HEK293T (cell line): ENCODE data around the gene RNF144B.

Source experiments
- CTCF ChIA-PET: fragments of 350-600 bp; formaldehyde crosslinking; extraction: SDS; loops from one replicate; lab custom pipeline; 2021; ENCODE audit warnings: antibody characterized with exemption, inconsistent platforms; lab: Yijun Ruan, JAX
- POLR2A ChIA-PET: fragments of 350-600 bp; formaldehyde crosslinking; extraction: SDS; loops from one replicate; lab custom pipeline; 2020; ENCODE audit warnings: antibody characterized with exemption, inconsistent platforms; lab: Yijun Ruan, JAX
- DNase-seq: peaks from one replicate; pipeline ENCODE4 v3.0.0; 2012; ENCODE audit warnings: mixed read lengths; ENCODE audit errors: extremely low spot score
- ARNT ChIP-seq: fragments of 450-650 bp; IDR thresholded peaks from 2 replicates; pipeline ENCODE4 v1.6.1; 2017; ENCODE audit warnings: mild to moderate bottlenecking
- BHLHE40 ChIP-seq: fragments of 450-650 bp; IDR thresholded peaks from 2 replicates; pipeline ENCODE4 v1.6.1; 2016; ENCODE audit warnings: mild to moderate bottlenecking, moderate library complexity, borderline replicate concordance
- CTBP1 ChIP-seq: fragments of 450-650 bp; IDR thresholded peaks from 2 replicates; pipeline ENCODE4 v1.6.1; 2016; ENCODE audit warnings: borderline replicate concordance
- ELF4 ChIP-seq: fragments of 450-650 bp; IDR thresholded peaks from 2 replicates; pipeline ENCODE4 v1.6.1; 2017; ENCODE audit warnings: antibody characterized with exemption
- FOXA1 ChIP-seq: fragments of 450-650 bp; IDR thresholded peaks from 2 replicates; pipeline ENCODE4 v1.6.1; 2016; ENCODE audit warnings: mild to moderate bottlenecking
- FOXK2 ChIP-seq: fragments of 450-650 bp; IDR thresholded peaks from 2 replicates; pipeline ENCODE4 v1.6.1; 2016; ENCODE audit warnings: mild to moderate bottlenecking
- FOXM1 ChIP-seq: fragments of 450-650 bp; IDR thresholded peaks from 2 replicates; pipeline ENCODE4 v1.6.1; 2017; ENCODE audit warnings: mild to moderate bottlenecking, borderline replicate concordance
- HDGF ChIP-seq: fragments of 450-650 bp; IDR thresholded peaks from 2 replicates; pipeline ENCODE4 v1.6.1; 2017; ENCODE audit warnings: antibody characterized with exemption, borderline replicate concordance
- L3MBTL2 ChIP-seq: fragments of 450-650 bp; conservative IDR thresholded peaks from 2 replicates; pipeline ENCODE4 v1.6.1; 2016; ENCODE audit warnings: mild to moderate bottlenecking
- LEF1 ChIP-seq: fragments of 450-650 bp; IDR thresholded peaks from 2 replicates; pipeline ENCODE4 v1.6.1; 2017; ENCODE audit warnings: mild to moderate bottlenecking, borderline replicate concordance
- NFRKB ChIP-seq: fragments of 450-650 bp; IDR thresholded peaks from 2 replicates; pipeline ENCODE4 v1.6.1; 2016; ENCODE audit warnings: mild to moderate bottlenecking, moderate library complexity
- PKNOX1 ChIP-seq: fragments of 450-650 bp; IDR thresholded peaks from 2 replicates; pipeline ENCODE4 v1.6.1; 2016
- SP1 ChIP-seq: fragments of 450-650 bp; IDR thresholded peaks from 2 replicates; pipeline ENCODE4 v1.6.1; 2017
- SUZ12 ChIP-seq: fragments of 450-650 bp; IDR thresholded peaks from 2 replicates; pipeline ENCODE4 v1.6.1; 2016; ENCODE audit warnings: mild to moderate bottlenecking
- TARDBP ChIP-seq: fragments of 450-650 bp; IDR thresholded peaks from 2 replicates; pipeline ENCODE4 v1.6.1; 2016
- ZNF384 ChIP-seq: fragments of 450-650 bp; IDR thresholded peaks from 2 replicates; pipeline ENCODE4 v1.6.1; 2016

The RNF144B gene

GRCh38 chr6:18424201-18424600 lies 37.1 kb downstream of the RNF144B start:
- ChIA-PET POLR2A (no interaction called here), CTCF (no interaction called here)
- TF ChIP-seq ARNT = no peak
- TF ChIP-seq SUZ12 = no peak
- TF ChIP-seq CTBP1 = no peak
- no peak for TF ChIP-seq ELF4
- no peak for TF ChIP-seq SP1
- no peak for TF ChIP-seq FOXA1
- no peak for TF ChIP-seq PKNOX1
- no peak for TF ChIP-seq NFRKB
- TF ChIP-seq TARDBP = no peak
- TF ChIP-seq BHLHE40 = no peak
- no peak for TF ChIP-seq L3MBTL2
- TF ChIP-seq HDGF = no peak
- no peak for TF ChIP-seq FOXM1
- TF ChIP-seq FOXK2 = no peak
- TF ChIP-seq ZNF384 = no peak
- no peak for TF ChIP-seq LEF1
- no peak for DNase-seq

- ChIA-PET POLR2A (no interaction called here), CTCF (no interaction called here)
- TF ChIP-seq ELF4 (no peak), ARNT (no peak), LEF1 (no peak), NFRKB (no peak), SUZ12 (no peak), PKNOX1 (no peak), FOXM1 (no peak), BHLHE40 (no peak)
- DNase-seq = no peak
Observed at GRCh38 chr6:18425218-18425617, 38.1 kb downstream of the RNF144B start.

DNA sequence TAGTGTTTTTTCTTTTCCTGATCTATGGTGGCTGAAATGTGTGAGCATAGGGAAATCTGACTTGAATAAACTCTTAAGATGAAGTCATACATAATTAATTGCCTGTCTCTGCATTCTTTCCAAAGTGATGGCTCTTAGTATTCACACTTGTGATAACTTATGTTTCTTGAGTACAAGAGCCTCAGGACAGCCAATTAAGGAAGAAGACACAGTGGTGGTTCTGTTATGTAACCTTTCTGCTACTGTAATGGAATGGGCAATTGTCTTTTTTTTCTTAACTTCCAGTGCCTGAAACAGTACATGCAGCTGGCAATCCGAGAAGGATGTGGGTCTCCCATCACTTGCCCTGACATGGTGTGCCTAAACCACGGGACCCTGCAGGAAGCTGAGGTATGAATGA lies 40.1 kb downstream of the RNF144B start:
- TF ChIP-seq HDGF (no peak), L3MBTL2 (no peak), TARDBP (no peak), FOXM1 (no peak), BHLHE40 (no peak), ZNF384 (no peak), SUZ12 (no peak), NFRKB (no peak), ARNT (no peak), SP1 (no peak), PKNOX1 (no peak), CTBP1 (no peak), ELF4 (no peak), FOXK2 (no peak), LEF1 (no peak), FOXA1 (no peak)
- POLR2A ChIA-PET = no interaction called here
- DNase-seq = no peak
- CTCF ChIA-PET = no interaction called here

DNA sequence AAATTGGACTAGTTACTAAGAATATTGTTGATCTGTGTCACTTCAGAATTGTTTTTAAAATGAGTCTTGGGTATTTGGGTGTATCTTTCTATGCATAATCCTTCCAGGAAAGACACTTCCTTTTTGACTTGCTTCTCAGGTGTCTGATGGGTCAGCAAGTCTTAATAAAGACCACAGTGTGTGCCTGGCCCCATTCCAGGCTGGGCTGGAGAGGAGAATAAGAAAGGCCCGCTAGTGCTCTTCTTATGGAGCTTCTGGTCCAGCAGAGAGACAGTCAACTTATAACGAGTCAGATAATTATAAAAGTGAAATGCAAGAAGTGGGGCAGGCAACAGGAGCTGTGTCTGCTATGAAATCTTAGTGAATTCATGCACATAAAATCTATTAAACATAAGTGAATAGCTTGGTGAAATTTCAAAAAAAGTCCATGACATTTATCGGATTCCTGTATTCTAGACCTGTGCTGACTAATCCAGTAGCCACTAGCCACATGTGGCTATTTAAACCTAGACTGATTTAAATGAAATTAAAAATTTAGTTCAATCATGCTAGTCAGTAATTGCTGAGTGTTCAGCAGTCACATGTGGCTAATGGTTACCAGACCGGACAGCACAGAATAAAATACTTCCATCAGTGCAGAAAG lies 42.6 kb downstream of the RNF144B start:
- TF ChIP-seq TARDBP = no peak
- TF ChIP-seq BHLHE40 = no peak
- no peak for TF ChIP-seq NFRKB
- TF ChIP-seq FOXM1 = no peak
- no peak for TF ChIP-seq FOXA1
- ChIA-PET CTCF (no interaction called here), POLR2A (no interaction called here)
- DNase-seq = no peak

DNA sequence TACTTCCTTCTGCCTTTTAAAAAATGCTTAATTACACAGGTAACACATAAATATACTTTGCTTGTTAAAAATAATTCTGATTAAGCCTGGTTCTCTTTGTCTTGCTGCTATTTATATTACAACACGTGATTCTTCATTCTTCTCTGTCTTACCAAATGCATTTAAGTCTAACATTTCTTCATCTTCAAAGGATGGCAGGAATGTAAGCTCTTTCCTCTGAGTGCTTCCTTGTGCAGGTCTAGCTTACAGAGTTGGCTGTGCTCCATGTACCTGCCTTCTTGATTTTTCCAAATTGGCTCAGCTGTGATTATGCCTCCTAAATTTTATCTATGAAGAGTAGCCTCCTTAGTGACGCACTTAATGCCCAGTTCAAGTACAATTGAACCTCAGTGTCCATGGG lies 44.4 kb downstream of the RNF144B start:
- ChIA-PET CTCF (no interaction called here), POLR2A (no interaction called here)
- no peak for TF ChIP-seq HDGF
- no peak for TF ChIP-seq ELF4
- no peak for TF ChIP-seq ARNT
- no peak for TF ChIP-seq SP1
- no peak for TF ChIP-seq BHLHE40
- no peak for DNase-seq

- no peak for TF ChIP-seq TARDBP
- no peak for TF ChIP-seq BHLHE40
- TF ChIP-seq SUZ12 = no peak
- no peak for TF ChIP-seq PKNOX1
- TF ChIP-seq FOXA1 = no peak
- no peak for TF ChIP-seq LEF1
- no peak for TF ChIP-seq ELF4
- TF ChIP-seq SP1 = no peak
- no peak for TF ChIP-seq HDGF
- no peak for TF ChIP-seq NFRKB
- TF ChIP-seq L3MBTL2 = no peak
- TF ChIP-seq CTBP1 = no peak
- no peak for DNase-seq
- ChIA-PET POLR2A (no interaction called here), CTCF (no interaction called here)
Observed at GRCh38 chr6:18432180-18432579, 45.0 kb downstream of the RNF144B start.
